Measurements from ENCODE around the gene SEMA3E.

The SEMA3E gene

GRCh38 chr7:83337050-83337449, 311.9 kb downstream of the SEMA3E start:
- no peak for DNase-seq

GRCh38 chr7:83326223-83326622, 322.7 kb downstream of the SEMA3E start:
- DNase-seq, result no peak

- DNase-seq, result no peak
These were observed 323.9 kb downstream of the SEMA3E start for GRCh38 chr7:83325083-83325482.

GRCh38 chr7:83324596-83324995, 324.3 kb downstream of the SEMA3E start:
- no peak for DNase-seq

GRCh38 chr7:83321011-83321410, 327.9 kb downstream of the SEMA3E start:
- no peak for DNase-seq

- DNase-seq, result no peak
These were observed 335.0 kb downstream of the SEMA3E start for GRCh38 chr7:83313931-83314330.
